ENCODE data around the gene ADGRE3.
"Not testable (repeated sequence)": the region's sequence is repeated elsewhere in the genome, so short reads cannot be mapped to it uniquely, and the experiment has no call there.

Gene ADGRE3

GRCh38 chr19:14612657-14613056, 62.0 kb downstream of the ADGRE3 start:
- Histone ChIP-seq H4K20me1 (ENCODE audit: insufficient read depth) (no peaks in the 10 kb centered on the region), H2AFZ (ENCODE audit: low read depth) (no peak overlapping the region), H3K79me2 (ENCODE audit: insufficient read depth, low read depth) (no peaks in the 10 kb centered on the region), H3K9ac (no peak overlapping the region), H3K36me3 (ENCODE audit: insufficient read depth) (no peaks in the 10 kb centered on the region), H3K4me1 (ENCODE audit: low read depth, poor library complexity, severe bottlenecking) (no peaks in the 10 kb centered on the region), H3K4me2 (no peak overlapping the region), H3K4me3 (IDR thresholded peaks at IDR 0.05; ENCODE audit: insufficient read depth, low read depth, low read length) (no peak overlapping the region), H3K27me3 (ENCODE audit: insufficient read depth, low read depth) (peaks cover 8% of the 10 kb centered on the region; the same call in 1 of the 2 replicates), H3K27ac (no peak overlapping the region)
- TF ChIP-seq CTCF (conservative IDR thresholded peaks at IDR 0.05; ENCODE audit: low read depth, low read length), result no peak

GRCh38 chr19:14612242-14612641, 62.4 kb downstream of the ADGRE3 start:
- H3K4me2 ChIP-seq; H3K4me1 ChIP-seq (ENCODE audit: low read depth, poor library complexity, severe bottlenecking); H3K4me3 ChIP-seq (IDR thresholded peaks at IDR 0.05; ENCODE audit: insufficient read depth, low read depth, low read length); H3K36me3 ChIP-seq (ENCODE audit: insufficient read depth); H4K20me1 ChIP-seq (ENCODE audit: insufficient read depth); H3K27me3 ChIP-seq (ENCODE audit: insufficient read depth, low read depth); H2AFZ ChIP-seq (ENCODE audit: low read depth); H3K9ac ChIP-seq; H3K79me2 ChIP-seq (ENCODE audit: insufficient read depth, low read depth); H3K27ac ChIP-seq: not testable (repeated sequence)

- Histone ChIP-seq H4K20me1 (ENCODE audit: insufficient read depth) (no peaks in the 10 kb centered on the region), H3K27ac (no peak overlapping the region), H2AFZ (ENCODE audit: low read depth) (no peak overlapping the region), H3K4me1 (ENCODE audit: low read depth, poor library complexity, severe bottlenecking) (no peaks in the 10 kb centered on the region), H3K27me3 (ENCODE audit: insufficient read depth, low read depth) (peaks cover 4% of the 10 kb centered on the region; the same call in 1 of the 2 replicates), H3K4me3 (IDR thresholded peaks at IDR 0.05; ENCODE audit: insufficient read depth, low read depth, low read length) (no peak overlapping the region), H3K9ac (no peak overlapping the region), H3K79me2 (ENCODE audit: insufficient read depth, low read depth) (no peaks in the 10 kb centered on the region), H3K4me2 (no peak overlapping the region), H3K36me3 (ENCODE audit: insufficient read depth) (no peaks in the 10 kb centered on the region)
- no peak for TF ChIP-seq CTCF (conservative IDR thresholded peaks at IDR 0.05; ENCODE audit: low read depth, low read length)
These were observed 63.6 kb downstream of the ADGRE3 start for GRCh38 chr19:14611051-14611450.

GRCh38 chr19:14606627-14607026, 68.0 kb downstream of the ADGRE3 start:
- H3K4me1 ChIP-seq (ENCODE audit: low read depth, poor library complexity, severe bottlenecking), result no peaks in the 10 kb centered on the region
- H3K4me3 ChIP-seq (IDR thresholded peaks at IDR 0.05; ENCODE audit: insufficient read depth, low read depth, low read length), result no peak overlapping the region
- no peak overlapping the region for H3K27ac ChIP-seq
- H2AFZ ChIP-seq (ENCODE audit: low read depth), result no peak overlapping the region
- no peak for TF ChIP-seq CTCF (conservative IDR thresholded peaks at IDR 0.05; ENCODE audit: low read depth, low read length)
- H3K36me3 ChIP-seq (ENCODE audit: insufficient read depth), result no peaks in the 10 kb centered on the region
- H3K27me3 ChIP-seq (ENCODE audit: insufficient read depth, low read depth), result peaks cover 11% of the 10 kb centered on the region; the same call in 1 of the 2 replicates
- H3K9ac ChIP-seq, result no peak overlapping the region
- H4K20me1 ChIP-seq (ENCODE audit: insufficient read depth), result no peaks in the 10 kb centered on the region
- no peaks in the 10 kb centered on the region for H3K79me2 ChIP-seq (ENCODE audit: insufficient read depth, low read depth)
- no peak overlapping the region for H3K4me2 ChIP-seq

- Histone ChIP-seq H3K27me3 (ENCODE audit: insufficient read depth, low read depth) (peaks cover 9% of the 10 kb centered on the region; the same call in 1 of the 2 replicates), H3K4me2 (no peak overlapping the region), H3K36me3 (ENCODE audit: insufficient read depth) (no peaks in the 10 kb centered on the region), H3K4me1 (ENCODE audit: low read depth, poor library complexity, severe bottlenecking) (no peaks in the 10 kb centered on the region), H2AFZ (ENCODE audit: low read depth) (no peak overlapping the region), H3K27ac (no peak overlapping the region), H3K9ac (no peak overlapping the region), H4K20me1 (ENCODE audit: insufficient read depth) (no peaks in the 10 kb centered on the region), H3K4me3 (IDR thresholded peaks at IDR 0.05; ENCODE audit: insufficient read depth, low read depth, low read length) (no peak overlapping the region), H3K79me2 (ENCODE audit: insufficient read depth, low read depth) (no peaks in the 10 kb centered on the region)
- TF ChIP-seq CTCF (conservative IDR thresholded peaks at IDR 0.05; ENCODE audit: low read depth, low read length), result no peak
These were observed 70.7 kb downstream of the ADGRE3 start for GRCh38 chr19:14603990-14604387.
